ENCODE measurements around the gene AMPH. TPM values are rescaled to one million over a fixed set of nuclear protein-coding genes. Genes with fewer than 3 reads are reported as not detected.

Gene AMPH
- 1 to 10 TPM; 1.4 to 2.9 (median 2.5) TPM for total RNA-seq
- 1 to 10 TPM in 2 of 3 donors, under 1 TPM in 1; 0.98 to 1.6 (median 1.1) TPM for polyA plus RNA-seq
- long read RNA-seq, donor 1, partial matches to known transcripts = 0 of 1 reads
- long read RNA-seq, donor 1, other reads (novel, unspliced or antisense) = 0 of 1 reads
- long read RNA-seq, donor 2, partial matches to known transcripts = 0 of 3 reads
- long read RNA-seq, donor 2, other reads (novel, unspliced or antisense) = 0 of 3 reads

GRCh38 chr7:38630720-38631673 lies at the start of gene AMPH:
TSS of gene AMPH (minus strand) at chr7:38631373. CDS start at chr7:38631351, 22 bp downstream.
- Histone ChIP-seq H3K4me3 (peak within 1 kb of the TSS; percentile 60), H3K4me1 (no peaks in the 10 kb centered on the region), H3K27me3 (ENCODE audit: insufficient read depth in 3 of 3, low read length in 2 of 3) (peaks cover 2 to 30% (median 14%) of the 10 kb centered on the region in 3 donors), H3K9me3 (no peaks in the 10 kb centered on the region), H3K36me3 (ENCODE audit: insufficient read depth in 1 of 2, low read depth in 1 of 2) (no peaks in the 10 kb centered on the region), H3K27ac (no peak within 1 kb of the TSS)
- peak; percentile 76 to 80 for DNase-seq
- TF ChIP-seq, protein P1, sequence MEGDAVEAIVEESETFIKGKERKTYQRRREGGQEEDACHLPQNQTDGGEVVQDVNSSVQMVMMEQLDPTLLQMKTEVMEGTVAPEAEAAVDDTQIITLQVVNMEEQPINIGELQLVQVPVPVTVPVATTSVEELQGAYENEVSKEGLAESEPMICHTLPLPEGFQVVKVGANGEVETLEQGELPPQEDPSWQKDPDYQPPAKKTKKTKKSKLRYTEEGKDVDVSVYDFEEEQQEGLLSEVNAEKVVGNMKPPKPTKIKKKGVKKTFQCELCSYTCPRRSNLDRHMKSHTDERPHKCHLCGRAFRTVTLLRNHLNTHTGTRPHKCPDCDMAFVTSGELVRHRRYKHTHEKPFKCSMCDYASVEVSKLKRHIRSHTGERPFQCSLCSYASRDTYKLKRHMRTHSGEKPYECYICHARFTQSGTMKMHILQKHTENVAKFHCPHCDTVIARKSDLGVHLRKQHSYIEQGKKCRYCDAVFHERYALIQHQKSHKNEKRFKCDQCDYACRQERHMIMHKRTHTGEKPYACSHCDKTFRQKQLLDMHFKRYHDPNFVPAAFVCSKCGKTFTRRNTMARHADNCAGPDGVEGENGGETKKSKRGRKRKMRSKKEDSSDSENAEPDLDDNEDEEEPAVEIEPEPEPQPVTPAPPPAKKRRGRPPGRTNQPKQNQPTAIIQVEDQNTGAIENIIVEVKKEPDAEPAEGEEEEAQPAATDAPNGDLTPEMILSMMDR (IDR thresholded peaks at IDR 0.05) = no peak
- intact Hi-C loops (cut with DNase I) = no loop called here
- WGBS, 3 donors = 0 to 1% (median 1%) methylated on average over 73 to 105 of the region's 105 CpGs
- ATAC-seq = peak; percentile 37 to 68 (median 56)

- Histone ChIP-seq H3K27ac (no peak overlapping the region), H3K27me3 (ENCODE audit: insufficient read depth in 3 of 3, low read length in 2 of 3) (no peaks in the 10 kb centered on the region), H3K4me3 (no peak overlapping the region), H3K9me3 (no peaks in the 10 kb centered on the region), H3K4me1 (no peaks in the 10 kb centered on the region), H3K36me3 (ENCODE audit: insufficient read depth in 1 of 2, low read depth in 1 of 2) (no peaks in the 10 kb centered on the region)
- 64 to 78% (median 70%) methylated on average over 3 of the region's 3 CpGs for WGBS, 3 donors
- intact Hi-C loops (cut with DNase I) = no loop called here
- DNase-seq = no peak
- TF ChIP-seq, protein P1 (IDR thresholded peaks at IDR 0.05) = no peak
- no peak for ATAC-seq
Measured at GRCh38 chr7:38679419-38679818, 48.2 kb upstream of the AMPH start.

- TF ChIP-seq, protein P1 (IDR thresholded peaks at IDR 0.05) = no peak
- Histone ChIP-seq H3K36me3 (ENCODE audit: insufficient read depth in 1 of 2, low read depth in 1 of 2) (no peaks in the 10 kb centered on the region), H3K4me3 (no peak overlapping the region), H3K9me3 (no peaks in the 10 kb centered on the region), H3K4me1 (no peaks in the 10 kb centered on the region), H3K27me3 (ENCODE audit: insufficient read depth in 3 of 3, low read length in 2 of 3) (no peaks in the 10 kb centered on the region), H3K27ac (no peak overlapping the region)
- ATAC-seq = no peak
- WGBS, 3 donors = 82 to 95% (median 82%) methylated on average over 1 of the region's 1 CpG
- DNase-seq = no peak
- intact Hi-C loops (cut with DNase I) = no loop called here
Measured at GRCh38 chr7:38678698-38679054, 47.5 kb upstream of the AMPH start.

DNA sequence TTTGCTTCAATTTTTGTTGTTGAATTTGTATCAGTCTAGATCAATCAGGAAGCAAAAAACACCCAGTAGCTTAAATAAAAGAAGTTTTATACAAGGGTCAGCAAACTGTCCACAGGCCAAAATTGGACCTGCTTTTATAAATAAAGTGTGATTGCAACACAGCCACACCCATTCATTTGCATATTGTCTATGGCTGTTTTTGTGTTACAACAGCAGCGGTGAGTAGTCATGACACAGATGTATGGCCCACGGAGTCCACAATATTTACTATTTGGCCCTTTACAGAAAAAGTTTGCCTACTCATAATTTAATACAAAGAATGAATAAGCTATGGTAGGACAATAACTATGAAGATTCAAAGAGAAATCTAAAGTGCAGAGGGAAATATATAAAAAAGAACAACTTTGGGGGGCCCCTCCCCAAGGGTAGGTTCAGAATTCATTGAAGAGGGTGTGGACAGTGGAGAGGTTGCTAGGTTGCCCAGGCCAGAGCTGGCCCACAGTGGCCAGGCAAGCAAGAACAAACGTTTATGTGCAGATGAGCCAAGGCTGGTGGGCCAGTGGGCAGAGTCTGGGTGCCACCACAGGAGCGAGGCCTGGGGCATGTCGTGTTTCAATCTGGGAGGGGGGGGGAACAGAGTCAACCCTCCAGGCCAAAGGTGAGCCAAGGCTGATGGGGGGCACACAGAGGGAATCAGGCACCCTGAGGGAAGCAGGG lies 47.0 kb upstream of the AMPH start:
- no peak for DNase-seq
- ATAC-seq = no peak
- no peaks in the 10 kb centered on the region for H3K36me3 ChIP-seq (ENCODE audit: insufficient read depth in 1 of 2, low read depth in 1 of 2)

More for the DNA sequence above, 47.0 kb upstream of the AMPH start:
- Histone ChIP-seq H3K4me1 (no peaks in the 10 kb centered on the region), H3K27me3 (ENCODE audit: insufficient read depth in 3 of 3, low read length in 2 of 3) (no peaks in the 10 kb centered on the region), H3K9me3 (no peaks in the 10 kb centered on the region), H3K27ac (no peak overlapping the region), H3K4me3 (no peak overlapping the region)
- 82 to 88% (median 87%) methylated on average over 5 of the region's 5 CpGs for WGBS, 3 donors
- intact Hi-C loops (cut with DNase I) = no loop called here
- TF ChIP-seq, protein P1 (IDR thresholded peaks at IDR 0.05) = no peak

All from psoas muscle (tissue), 8 donors.